ENCODE data around the gene DCAF11. TPM values are rescaled to one million over a fixed set of nuclear protein-coding genes. Genes with fewer than 3 reads are reported as not detected.

The DCAF11 gene
- total RNA-seq, 1 donor from 2014 or later: 75.6 TPM

- Histone ChIP-seq H3K27ac (peak overlapping the region; percentile 47), H3K4me3 (peak overlapping the region; percentile 49 to 69), H3K4me1 (peaks cover 11% of the 10 kb centered on the region), H3K27me3 (no peaks in the 10 kb centered on the region), H3K36me3 (no peaks in the 10 kb centered on the region), H3K9me3 (no peaks in the 10 kb centered on the region)
- intact Hi-C loops (cut with DNase I): no loop called here
- TF ChIP-seq POLR2A (IDR thresholded peaks at IDR 0.05) (no peak), CTCF (IDR thresholded peaks at IDR 0.05) (no peak), POLR2AphosphoS5 (IDR thresholded peaks at IDR 0.05; ENCODE audit: insufficient read depth in 1 of 2, low read depth in 1 of 2) (no peak)
- no peak for DNase-seq (ENCODE audit: extremely low spot score in 2 of 2)
Measured at GRCh38 chr14:24080888-24081738, 33.5 kb upstream of the DCAF11 start.

- H3K36me3 ChIP-seq: no peaks in the 10 kb centered on the region
- TF ChIP-seq CTCF (IDR thresholded peaks at IDR 0.05) (no peak), POLR2A (IDR thresholded peaks at IDR 0.05) (no peak), POLR2AphosphoS5 (IDR thresholded peaks at IDR 0.05; ENCODE audit: insufficient read depth in 1 of 2, low read depth in 1 of 2) (no peak)
- peak overlapping the region; percentile 49 to 69 for H3K4me3 ChIP-seq
- DNase-seq (ENCODE audit: extremely low spot score in 2 of 2): no peak
- intact Hi-C loops (cut with DNase I): no loop called here
- H3K9me3 ChIP-seq: no peaks in the 10 kb centered on the region
- H3K27me3 ChIP-seq: no peaks in the 10 kb centered on the region
- peaks cover 11% of the 10 kb centered on the region for H3K4me1 ChIP-seq
- H3K27ac ChIP-seq: peak overlapping the region; percentile 47
Measured at GRCh38 chr14:24081739-24082211, 32.8 kb upstream of the DCAF11 start.

GRCh38 chr14:24082411-24083080 is 32.0 kb upstream of the DCAF11 start:
- intact Hi-C loops (cut with DNase I): no loop called here
- no peak for DNase-seq (ENCODE audit: extremely low spot score in 2 of 2)

GRCh38 chr14:24083462-24083861 is 31.1 kb upstream of the DCAF11 start:
- Histone ChIP-seq H3K27ac (no peak overlapping the region), H3K27me3 (no peaks in the 10 kb centered on the region), H3K36me3 (no peaks in the 10 kb centered on the region), H3K9me3 (no peaks in the 10 kb centered on the region), H3K4me1 (peaks cover 11% of the 10 kb centered on the region), H3K4me3 (no peak overlapping the region)
- intact Hi-C loops (cut with DNase I): no loop called here
- no peak for DNase-seq (ENCODE audit: extremely low spot score in 2 of 2)
- no peak for TF ChIP-seq POLR2AphosphoS5 (IDR thresholded peaks at IDR 0.05; ENCODE audit: insufficient read depth in 1 of 2, low read depth in 1 of 2)
- no peak for TF ChIP-seq CTCF (IDR thresholded peaks at IDR 0.05)
- no peak for TF ChIP-seq POLR2A (IDR thresholded peaks at IDR 0.05)

More at GRCh38 chr14:24082411-24083080, 32.0 kb upstream of the DCAF11 start:
- Histone ChIP-seq H3K4me3 (no peak overlapping the region), H3K27me3 (no peaks in the 10 kb centered on the region), H3K9me3 (no peaks in the 10 kb centered on the region), H3K36me3 (no peaks in the 10 kb centered on the region), H3K4me1 (peaks cover 11% of the 10 kb centered on the region), H3K27ac (no peak overlapping the region)
- TF ChIP-seq POLR2A (IDR thresholded peaks at IDR 0.05) (no peak), POLR2AphosphoS5 (IDR thresholded peaks at IDR 0.05; ENCODE audit: insufficient read depth in 1 of 2, low read depth in 1 of 2) (no peak), CTCF (IDR thresholded peaks at IDR 0.05) (no peak)

Data from vagina (tissue), 2 donors.